ENCODE results near the gene CCDC60.

- TF ChIP-seq ELF4 (IDR thresholded peaks at IDR 0.05) (no peak), L3MBTL2 (conservative IDR thresholded peaks at IDR 0.05) (no peak), FOXK2 (IDR thresholded peaks at IDR 0.05) (no peak), SUZ12 (IDR thresholded peaks at IDR 0.05) (no peak), BHLHE40 (IDR thresholded peaks at IDR 0.05; ENCODE audit: borderline replicate concordance) (no peak), NFRKB (IDR thresholded peaks at IDR 0.05) (no peak), TARDBP (IDR thresholded peaks at IDR 0.05) (no peak), PKNOX1 (IDR thresholded peaks at IDR 0.05) (no peak), SP1 (IDR thresholded peaks at IDR 0.05) (no peak)
These were observed 25.6 kb upstream of the CCDC60 start for GRCh38 chr12:119308708-119309456.
